ENCODE measurements around the gene SYNE3.

DNA sequence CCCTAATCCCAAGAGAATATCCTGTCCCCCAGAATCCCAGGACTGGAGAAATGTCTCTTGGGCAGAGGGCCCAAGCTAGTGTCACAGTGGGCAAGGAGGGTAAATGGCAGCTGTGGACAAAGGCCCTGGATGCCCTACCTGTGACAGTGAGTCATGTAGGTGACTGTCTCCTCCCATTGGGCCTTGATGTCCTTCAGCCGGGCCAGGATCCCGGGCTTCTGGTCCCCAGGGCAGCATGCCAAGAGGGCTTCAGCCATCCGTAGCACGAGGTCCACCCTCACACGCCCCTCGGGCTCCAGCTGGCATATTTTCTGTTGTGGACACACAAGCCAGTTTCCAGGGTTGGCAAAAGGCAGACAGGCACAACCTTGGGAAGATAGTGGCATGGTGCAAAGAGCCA is 48.8 kb downstream of the SYNE3 start:
- no peak for TF ChIP-seq ZNF274 (IDR thresholded peaks at IDR 0.05; ENCODE audit: low read depth, low read length)
- TF ChIP-seq YY1 (IDR thresholded peaks at IDR 0.05; ENCODE audit: insufficient read depth, insufficient read length): no peak
